ENCODE data around the gene SPATA2.
"Not testable (repeated sequence)": the region's sequence is repeated elsewhere in the genome, so short reads cannot be mapped to it uniquely, and the experiment has no call there.

Gene SPATA2

DNA sequence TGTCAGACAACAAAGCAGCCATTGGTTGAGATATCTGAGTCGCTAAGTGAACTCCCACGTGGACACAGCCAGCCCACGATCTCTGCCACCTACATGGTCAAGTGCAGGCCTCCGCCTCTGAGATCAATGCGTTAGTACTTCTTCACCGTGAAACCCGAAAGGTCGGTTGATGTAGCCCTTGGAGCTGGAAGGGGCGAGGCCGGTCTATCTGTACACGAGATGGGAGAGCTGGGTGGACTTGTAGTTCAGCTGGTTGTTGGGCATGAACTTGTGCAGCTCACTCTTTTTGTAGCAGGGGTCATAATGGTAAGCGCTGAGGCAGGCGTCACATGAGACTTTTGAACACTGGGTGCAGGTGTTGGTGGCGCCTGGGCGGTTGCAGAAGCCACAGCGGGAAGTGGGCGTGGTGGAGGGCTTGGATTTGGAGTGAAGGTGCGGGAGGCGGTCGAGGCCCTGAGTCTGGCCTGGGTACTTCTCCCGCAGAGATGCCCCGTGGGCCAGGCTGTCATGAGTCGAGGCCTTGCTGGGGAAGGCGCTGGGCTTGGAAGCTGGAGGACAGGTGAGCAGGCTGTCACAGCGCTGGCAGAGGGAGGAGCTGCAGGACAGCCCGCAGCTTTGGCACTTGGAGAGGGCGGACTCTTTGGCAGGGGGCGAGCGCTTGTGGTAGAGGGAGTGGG, 9.8 kb downstream of the SPATA2 start:
- TF ChIP-seq, protein P1, sequence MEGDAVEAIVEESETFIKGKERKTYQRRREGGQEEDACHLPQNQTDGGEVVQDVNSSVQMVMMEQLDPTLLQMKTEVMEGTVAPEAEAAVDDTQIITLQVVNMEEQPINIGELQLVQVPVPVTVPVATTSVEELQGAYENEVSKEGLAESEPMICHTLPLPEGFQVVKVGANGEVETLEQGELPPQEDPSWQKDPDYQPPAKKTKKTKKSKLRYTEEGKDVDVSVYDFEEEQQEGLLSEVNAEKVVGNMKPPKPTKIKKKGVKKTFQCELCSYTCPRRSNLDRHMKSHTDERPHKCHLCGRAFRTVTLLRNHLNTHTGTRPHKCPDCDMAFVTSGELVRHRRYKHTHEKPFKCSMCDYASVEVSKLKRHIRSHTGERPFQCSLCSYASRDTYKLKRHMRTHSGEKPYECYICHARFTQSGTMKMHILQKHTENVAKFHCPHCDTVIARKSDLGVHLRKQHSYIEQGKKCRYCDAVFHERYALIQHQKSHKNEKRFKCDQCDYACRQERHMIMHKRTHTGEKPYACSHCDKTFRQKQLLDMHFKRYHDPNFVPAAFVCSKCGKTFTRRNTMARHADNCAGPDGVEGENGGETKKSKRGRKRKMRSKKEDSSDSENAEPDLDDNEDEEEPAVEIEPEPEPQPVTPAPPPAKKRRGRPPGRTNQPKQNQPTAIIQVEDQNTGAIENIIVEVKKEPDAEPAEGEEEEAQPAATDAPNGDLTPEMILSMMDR (IDR thresholded peaks at IDR 0.05; ENCODE audit: borderline replicate concordance, control extremely low read depth, extremely low read depth, insufficient read depth, missing control alignments): no peak
- in situ Hi-C loops (cut with MboI; ENCODE audit: low sequenced_read_pairs, unreplicated experiment): no loop called here
- no peak for DNase-seq (ENCODE audit: low spot score)

DNA sequence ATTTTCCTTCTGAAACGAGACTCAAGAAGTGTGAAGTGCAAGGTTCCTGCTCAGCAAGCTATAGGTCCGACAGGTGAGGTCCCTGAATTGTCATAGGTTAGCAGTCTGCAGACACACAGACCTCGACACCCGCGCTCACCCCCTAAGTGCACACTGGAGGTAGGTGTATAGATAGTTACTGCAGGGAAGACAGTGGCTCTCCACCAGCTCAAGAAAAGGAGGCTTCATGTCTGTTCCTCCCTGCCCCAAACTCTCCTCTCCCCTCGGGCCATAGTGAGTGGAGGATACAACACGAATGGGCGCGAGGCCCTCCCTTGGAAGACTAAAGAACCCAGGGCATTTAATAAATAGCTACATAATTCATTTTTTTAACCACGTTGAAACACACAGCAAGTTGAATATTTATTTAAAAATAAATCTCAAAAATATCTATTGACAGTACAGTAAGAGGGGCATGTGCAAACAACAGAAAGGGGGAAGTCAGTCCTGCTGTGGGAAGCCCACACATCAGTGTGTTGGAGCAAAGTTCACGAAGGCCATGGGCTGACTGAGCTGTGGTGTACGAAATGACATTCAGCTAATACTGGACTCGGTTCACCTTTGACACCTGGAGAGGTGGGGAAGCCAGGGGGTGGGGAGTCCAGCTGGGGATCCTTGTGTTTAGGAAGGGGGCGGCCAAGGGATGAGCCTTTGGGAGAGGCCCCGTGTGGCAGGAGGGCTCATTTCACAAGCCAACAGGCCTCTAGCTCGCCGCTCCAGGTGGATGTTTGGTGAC, 10.7 kb downstream of the SPATA2 start:
- DNase-seq (ENCODE audit: low spot score): no peak
- TF ChIP-seq, protein P1 (IDR thresholded peaks at IDR 0.05; ENCODE audit: borderline replicate concordance, control extremely low read depth, extremely low read depth, insufficient read depth, missing control alignments): no peak
- in situ Hi-C loops (cut with MboI; ENCODE audit: low sequenced_read_pairs, unreplicated experiment): no loop called here

DNA sequence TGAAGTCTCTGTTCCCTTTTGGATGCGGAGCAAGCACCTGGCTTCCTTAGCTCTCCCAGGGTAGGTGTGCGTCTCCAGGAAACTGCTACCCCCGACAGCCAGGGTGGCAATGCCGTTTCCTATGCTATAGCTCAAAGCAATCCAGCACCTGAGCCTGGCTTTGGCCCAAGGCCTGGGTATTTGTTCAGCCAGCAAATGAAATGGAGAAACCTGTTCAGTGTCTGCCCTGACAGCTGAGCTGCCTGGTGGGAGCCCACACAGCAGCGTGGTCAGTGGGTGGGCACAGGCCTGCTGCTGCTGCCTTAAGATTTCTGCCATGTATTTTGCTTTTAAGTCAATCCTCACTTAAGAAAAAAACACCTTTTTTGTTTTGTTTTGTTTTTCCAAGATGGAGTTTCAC, 13.7 kb downstream of the SPATA2 start:
- DNase-seq (ENCODE audit: low spot score): no peak
- in situ Hi-C loops (cut with MboI; ENCODE audit: low sequenced_read_pairs, unreplicated experiment): no loop called here
- TF ChIP-seq, protein P1 (IDR thresholded peaks at IDR 0.05; ENCODE audit: borderline replicate concordance, control extremely low read depth, extremely low read depth, insufficient read depth, missing control alignments): no peak

DNA sequence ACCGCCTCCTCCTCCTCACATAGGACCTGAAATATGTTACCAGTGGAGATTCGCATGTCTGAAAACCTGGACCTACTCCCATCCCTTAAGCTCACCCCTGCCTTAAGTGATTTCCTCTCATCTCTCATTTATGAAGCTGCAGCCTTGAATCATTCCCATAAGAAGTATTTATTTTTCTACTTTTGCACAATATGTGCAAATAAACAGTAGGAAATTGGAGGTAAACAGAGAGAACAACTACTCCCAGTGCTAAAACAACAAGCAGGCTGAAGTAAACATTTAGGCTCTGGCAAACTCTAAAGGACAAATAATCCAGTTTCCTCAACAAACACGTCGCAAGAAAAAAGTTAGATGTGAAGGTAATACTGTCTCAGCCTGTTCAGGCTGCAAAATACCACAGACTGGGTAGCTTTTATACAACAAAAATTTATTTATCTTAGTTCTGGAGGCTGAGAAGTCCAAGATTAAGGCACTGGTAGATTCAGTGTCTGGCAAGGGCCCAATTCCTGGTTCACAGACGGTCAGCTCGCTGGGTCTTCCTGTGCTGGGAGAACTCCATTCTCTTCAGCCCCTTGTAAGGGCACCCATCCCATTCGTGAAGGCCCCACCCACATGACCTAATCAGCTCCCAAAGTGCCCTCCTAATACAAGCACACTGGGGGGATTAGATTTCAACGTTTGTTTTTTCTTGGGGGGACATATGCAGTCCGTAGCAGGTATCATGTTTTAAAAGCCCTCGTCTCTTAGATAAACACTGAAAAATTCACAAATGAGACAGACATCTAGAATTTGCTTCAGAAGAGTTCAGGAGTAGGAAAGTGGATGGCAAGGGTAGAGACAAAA, 15.6 kb downstream of the SPATA2 start:
- in situ Hi-C loops (cut with MboI; ENCODE audit: low sequenced_read_pairs, unreplicated experiment): no loop called here
- TF ChIP-seq, protein P1 (IDR thresholded peaks at IDR 0.05; ENCODE audit: borderline replicate concordance, control extremely low read depth, extremely low read depth, insufficient read depth, missing control alignments): no peak
- DNase-seq (ENCODE audit: low spot score): no peak

DNA sequence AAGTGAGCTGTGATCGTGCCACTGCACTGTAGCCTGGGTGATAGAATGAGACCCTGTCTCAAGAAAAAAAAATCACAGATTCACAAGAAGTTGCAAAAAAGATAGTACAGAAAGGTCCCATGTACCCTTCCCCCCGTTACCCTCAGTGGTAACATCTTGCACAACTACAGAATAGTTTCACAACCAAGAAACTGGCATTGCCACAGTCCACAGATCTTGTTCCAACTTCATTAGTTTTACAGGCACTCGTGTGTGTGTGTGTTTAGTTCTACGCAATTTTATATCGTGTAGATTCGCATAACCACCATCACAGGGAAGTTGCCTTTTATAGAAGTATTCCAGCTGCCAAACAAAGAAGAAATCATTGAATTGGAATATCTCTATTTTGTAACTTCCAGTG, 19.1 kb downstream of the SPATA2 start:
- TF ChIP-seq, protein P1 (IDR thresholded peaks at IDR 0.05; ENCODE audit: borderline replicate concordance, control extremely low read depth, extremely low read depth, insufficient read depth, missing control alignments): no peak
- in situ Hi-C loops (cut with MboI; ENCODE audit: low sequenced_read_pairs, unreplicated experiment): no loop called here
- no peak for DNase-seq (ENCODE audit: low spot score)

DNA sequence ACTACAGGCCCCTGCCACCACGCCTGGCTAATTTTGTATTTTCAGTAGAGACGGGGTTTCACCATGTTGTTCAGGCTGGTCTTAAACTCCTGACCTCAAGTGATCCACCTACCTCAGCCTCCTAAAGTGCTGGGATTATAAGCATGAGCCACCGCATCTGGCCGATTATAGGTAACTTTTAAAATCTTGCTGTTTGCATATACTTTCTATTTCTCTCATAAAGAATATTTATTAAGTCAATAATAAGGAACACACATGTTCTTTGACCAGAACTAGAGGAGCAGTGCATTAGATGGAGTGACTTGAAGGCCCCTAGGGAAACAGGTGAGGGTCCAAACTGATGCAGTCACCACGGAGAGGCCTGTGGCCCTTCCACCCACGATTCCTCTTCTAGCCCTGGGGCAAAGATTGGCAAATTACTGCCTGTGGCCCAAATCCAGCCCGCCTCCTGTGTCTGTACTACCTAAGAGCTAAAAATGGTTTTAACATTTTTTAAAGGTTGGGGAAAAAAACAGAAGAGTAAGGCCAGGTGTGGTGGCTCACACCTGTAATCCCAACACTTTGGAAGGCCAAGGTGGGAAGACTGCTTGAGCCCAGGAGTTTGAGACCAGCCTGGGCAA, 19.7 kb downstream of the SPATA2 start:
- DNase-seq (ENCODE audit: low spot score); in situ Hi-C loops (cut with MboI; ENCODE audit: low sequenced_read_pairs, unreplicated experiment): not testable (repeated sequence)
